GM23338 (cell line): ENCODE measurements around the gene OR4D2. TPM values are rescaled to one million over a fixed set of nuclear protein-coding genes. Genes with fewer than 3 reads are reported as not detected.

Experiments used
- ATAC-seq: fragments of 200-7000 bp; cut with Tn5 transposase; 3 replicates; pipeline ENCODE4 v1.9.1; 2020
- DNase-seq: peaks from one replicate; pipeline ENCODE4 v3.0.0-alpha.2; 2015; ENCODE audit warnings: low spot score
- H2AFZ ChIP-seq: fragments of 200-600 bp; sonication (generic); 2 replicates; pipeline ENCODE4 v1.8.0; 2016; ENCODE audit warnings: antibody characterized with exemption, mild to moderate bottlenecking, moderate library complexity
- H3F3A ChIP-seq: fragments of 200-600 bp; sonication (generic); replicated peaks from 2 replicates; pipeline ENCODE4 v1.8.0; 2017; ENCODE audit warnings: antibody characterized with exemption, mixed run types, low read depth
- H3K27ac ChIP-seq: fragments of 200-600 bp; sonication (generic); 2 replicates; pipeline ENCODE4 v1.6.1; 2016; ENCODE audit warnings: low read depth
- H3K27me3 ChIP-seq: fragments of 200-600 bp; sonication (generic); 2 replicates; pipeline ENCODE4 v1.8.0; 2016; ENCODE audit warnings: mild to moderate bottlenecking, mixed run types, moderate library complexity; ENCODE audit not compliant: insufficient read depth
- H3K36me3 ChIP-seq: fragments of 200-600 bp; sonication (generic); 2 replicates; pipeline ENCODE4 v1.8.0; 2016; ENCODE audit warnings: mild to moderate bottlenecking; ENCODE audit not compliant: insufficient read depth
- H3K4me1 ChIP-seq: fragments of 200-600 bp; sonication (generic); 2 replicates; pipeline ENCODE4 v1.8.0; 2016; ENCODE audit warnings: mild to moderate bottlenecking, moderate library complexity; ENCODE audit not compliant: insufficient read depth
- H3K4me2 ChIP-seq: fragments of 200-600 bp; sonication (generic); 2 replicates; pipeline ENCODE4 v1.7.1; 2017; ENCODE audit warnings: mixed run types
- H3K4me3 ChIP-seq: fragments of 200-600 bp; sonication (generic); 2 replicates; pipeline ENCODE4 v1.6.1; 2016; ENCODE audit warnings: mixed run types
- H3K79me2 ChIP-seq: fragments of 200-600 bp; sonication (generic); replicated peaks from 2 replicates; pipeline ENCODE4 v1.8.0; 2017; ENCODE audit warnings: mild to moderate bottlenecking; ENCODE audit not compliant: insufficient read depth
- H3K9me2 ChIP-seq: fragments of 200-600 bp; sonication (generic); 2 replicates; pipeline ENCODE4 v1.8.0; 2017; ENCODE audit not compliant: insufficient read depth
- H4K20me1 ChIP-seq: fragments of 200-600 bp; sonication (generic); replicated peaks from 2 replicates; pipeline ENCODE4 v1.8.0; 2017; ENCODE audit warnings: mild to moderate bottlenecking; ENCODE audit not compliant: insufficient read depth
- H3K27ac Mint-ChIP-seq: 2 replicates; pipeline ENCODE4 v1.8.0; 2020; ENCODE audit warnings: inconsistent platforms, mild to moderate bottlenecking, moderate library complexity, mixed read lengths
- H3K27me3 Mint-ChIP-seq: 3 replicates; pipeline ENCODE4 v1.8.0; 2022; ENCODE audit warnings: low read depth, mild to moderate bottlenecking, moderate library complexity, mixed read lengths, inconsistent platforms; ENCODE audit not compliant: insufficient read depth, poor library complexity
- H3K36me3 Mint-ChIP-seq: 3 replicates; pipeline ENCODE4 v1.8.0; 2021; ENCODE audit warnings: low read depth, mild to moderate bottlenecking, inconsistent platforms, moderate library complexity, mixed read lengths
- H3K4me1 Mint-ChIP-seq: 3 replicates; pipeline ENCODE4 v1.8.0; 2020; ENCODE audit warnings: mild to moderate bottlenecking, inconsistent platforms, mixed read lengths
- H3K4me3 Mint-ChIP-seq: 3 replicates; pipeline ENCODE4 v1.8.0; 2021; ENCODE audit warnings: moderate library complexity, mild to moderate bottlenecking, inconsistent platforms, mixed read lengths
- H3K9me3 Mint-ChIP-seq: 3 replicates; pipeline ENCODE4 v1.8.0; 2020; ENCODE audit warnings: moderate library complexity, mild to moderate bottlenecking, inconsistent platforms, mixed read lengths
- CREB1 ChIP-seq: fragments of 250-450 bp; sonication (Bioruptor Pico); IDR thresholded peaks from 2 replicates; pipeline ENCODE4 v1.5.0; 2020; ENCODE audit warnings: low read depth, mild to moderate bottlenecking, moderate library complexity
- CTCF ChIP-seq, 2 experiments: fragments of 200-600 bp in 1 of 2; sonication (generic) in 1 of 2; conservative IDR thresholded peaks; 2 replicates each; pipeline versions ENCODE4 v1.5.1 to v1.6.1; 2016 to 2017; ENCODE audit warnings: antibody characterized with exemption in 2 of 2, low read depth in 2 of 2, mild to moderate bottlenecking in 2 of 2, moderate library complexity in 1 of 2
- ETS1 ChIP-seq: IDR thresholded peaks from 2 replicates; pipeline ENCODE4 v1.6.1; 2016; ENCODE audit warnings: antibody characterized with exemption
- EZH2 ChIP-seq: fragments of 200-600 bp; sonication (generic); IDR thresholded peaks from one replicate; pipeline ENCODE4 v1.8.0; 2017; ENCODE audit warnings: antibody characterized with exemption, mild to moderate bottlenecking, low read depth; ENCODE audit not compliant: unreplicated experiment
- EZH2phosphoT487 ChIP-seq: fragments of 200-600 bp; sonication (generic); IDR thresholded peaks from one replicate; pipeline ENCODE4 v1.8.1; 2018; ENCODE audit warnings: antibody characterized with exemption; ENCODE audit not compliant: unreplicated experiment
- JUNB ChIP-seq: IDR thresholded peaks from one replicate; pipeline ENCODE4 v1.6.1; 2016; ENCODE audit warnings: antibody characterized with exemption; ENCODE audit not compliant: unreplicated experiment
- NANOG ChIP-seq: IDR thresholded peaks from 2 replicates; pipeline ENCODE4 v1.6.1; 2016; ENCODE audit warnings: antibody characterized with exemption, borderline replicate concordance
- POLR2AphosphoS5 ChIP-seq: IDR thresholded peaks from 2 replicates; pipeline ENCODE4 v1.6.1; 2016; ENCODE audit warnings: antibody characterized with exemption, low read depth
- REST ChIP-seq: IDR thresholded peaks from one replicate; pipeline ENCODE4 v1.6.1; 2018; ENCODE audit warnings: antibody characterized with exemption; ENCODE audit not compliant: unreplicated experiment
- STAT1 ChIP-seq: IDR thresholded peaks from one replicate; pipeline ENCODE4 v1.6.1; 2016; ENCODE audit warnings: antibody characterized with exemption; ENCODE audit not compliant: unreplicated experiment
- ZNF114 ChIP-seq: fragments of 250-450 bp; sonication (Bioruptor Pico); IDR thresholded peaks from 2 replicates; pipeline ENCODE4 v1.5.0; 2020; ENCODE audit warnings: mild to moderate bottlenecking, moderate library complexity
- ZNF331 ChIP-seq: fragments of 250-450 bp; sonication (Bioruptor Pico); IDR thresholded peaks from 2 replicates; pipeline ENCODE4 v1.5.0; 2020; ENCODE audit warnings: low read depth, mild to moderate bottlenecking, moderate library complexity
- ZNF462 ChIP-seq: fragments of 250-450 bp; sonication (Bioruptor Pico); IDR thresholded peaks from 2 replicates; pipeline ENCODE4 v1.5.0; 2020; ENCODE audit warnings: mild to moderate bottlenecking, moderate library complexity
- polyA plus RNA-seq: library from polyadenylated mRNA; unstranded; fragments of >200 nt; fragmentation: Nextera tagmentation; extraction: Ambion mirVana; gene quantifications from 2 replicates; pipeline ENCODE4 v1.2.1, GENCODE V29; 2016
- total RNA-seq: library from RNA; depleted of rRNA; stranded (reverse); fragments of >200 nt; shearing (Covaris generic); gene quantifications from 2 replicates; pipeline ENCODE4 v1.2.3, GENCODE V29; 2014

The OR4D2 gene
- total and polyA plus RNA-seq, 2 experiments from 2014 or later, result not detected

GRCh38 chr17:58207451-58207850 lies 40.7 kb downstream of the OR4D2 start:
- H3K4me1 Mint-ChIP-seq, result no peaks in the 10 kb centered on the region
- no peak overlapping the region for H3K4me3 ChIP-seq
- no peak overlapping the region for H3K4me3 Mint-ChIP-seq
- H3K27ac Mint-ChIP-seq, result no peak overlapping the region
- no peak overlapping the region for H3K27ac ChIP-seq
- no peaks in the 10 kb centered on the region for H3F3A ChIP-seq
- no peak overlapping the region for H2AFZ ChIP-seq
- H3K79me2 ChIP-seq, result no peaks in the 10 kb centered on the region
- no peak for TF ChIP-seq REST
- no peak for TF ChIP-seq ZNF331 (CRISPR knock-in tag)
- TF ChIP-seq POLR2AphosphoS5, result no peak
- no peak for TF ChIP-seq NANOG
- no peak for TF ChIP-seq EZH2phosphoT487
- no peak for TF ChIP-seq ZNF114 (CRISPR knock-in tag)
- no peak for TF ChIP-seq CREB1
- no peak for TF ChIP-seq JUNB
- no peak for TF ChIP-seq ETS1
- TF ChIP-seq ZNF462, result no peak
- no peak for TF ChIP-seq EZH2
- no peak for TF ChIP-seq CTCF (conservative IDR thresholded peaks at IDR 0.05; ENCODE audit: low read depth in 2 of 2)
- TF ChIP-seq STAT1, result no peak
- peaks cover 4% of the 10 kb centered on the region for H3K27me3 Mint-ChIP-seq
- H3K36me3 Mint-ChIP-seq, result peaks cover 19% of the 10 kb centered on the region
- no peaks in the 10 kb centered on the region; the same call in 1 of the 2 replicates for H4K20me1 ChIP-seq
- no peaks in the 10 kb centered on the region for H3K36me3 ChIP-seq
- no peaks in the 10 kb centered on the region for H3K9me3 Mint-ChIP-seq
- no peaks in the 10 kb centered on the region for H3K4me1 ChIP-seq
- ATAC-seq (no peak), DNase-seq (no peak)
- H3K4me2 ChIP-seq, result no peak overlapping the region
- H3K27me3 ChIP-seq, result no peaks in the 10 kb centered on the region
- H3K9me2 ChIP-seq, result no peaks in the 10 kb centered on the region
